GM18519 (cell line): ENCODE data around the gene CNOT1.

Experiments used
- ATAC-seq: cut with Tn5 transposase; IDR thresholded peaks from one replicate; pipeline ENCODE4 v1.9.1; 2021; ENCODE audit warnings: mild to moderate bottlenecking, moderate library complexity; ENCODE audit not compliant: unreplicated experiment, low FRiP score

The CNOT1 gene

GRCh38 chr16:58506241-58507194, 123.1 kb downstream of the CNOT1 start:
- no peak for ATAC-seq

- ATAC-seq, result no peak
Measured at GRCh38 chr16:58503863-58504688, 125.5 kb downstream of the CNOT1 start.

GRCh38 chr16:58503166-58503862, 126.3 kb downstream of the CNOT1 start:
- ATAC-seq, result no peak

DNA sequence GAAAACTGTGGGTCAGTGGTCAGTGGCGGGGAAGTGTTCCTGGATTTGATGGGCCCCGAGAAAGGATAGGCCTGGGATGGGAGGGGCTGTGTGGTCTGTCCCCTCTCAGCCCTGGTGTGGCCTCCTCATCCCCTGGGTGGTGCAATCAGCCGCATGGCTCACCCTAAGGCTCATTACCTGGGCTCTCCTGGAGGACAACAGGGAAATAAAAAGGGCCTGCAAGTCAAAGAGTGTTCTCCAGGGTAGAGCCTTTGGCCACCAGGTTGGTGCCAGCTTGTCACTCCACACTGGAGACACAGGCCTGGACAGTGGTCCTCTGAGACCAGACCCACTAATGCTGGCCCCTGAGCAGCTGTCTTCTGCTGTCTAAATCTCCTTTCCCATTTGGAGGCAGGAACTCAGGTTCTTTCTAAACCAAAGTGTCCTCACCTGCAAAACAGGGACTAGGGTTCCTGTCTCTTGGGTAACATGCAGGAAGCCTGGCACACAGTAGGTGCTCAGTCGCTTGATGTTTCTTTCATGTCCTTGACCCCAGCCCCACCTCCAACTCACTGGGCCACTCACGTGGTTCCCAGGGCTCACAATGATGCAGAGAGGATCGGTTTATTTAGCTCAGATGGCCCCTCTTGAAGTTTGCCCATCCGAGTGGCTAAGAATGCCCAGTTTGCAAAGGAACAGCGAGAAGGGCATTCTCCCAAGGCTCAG, 127.3 kb downstream of the CNOT1 start:
- ATAC-seq, result no peak

- ATAC-seq, result no peak
Measured at GRCh38 chr16:58501242-58502131, 128.1 kb downstream of the CNOT1 start.

GRCh38 chr16:58500430-58501241, 129.0 kb downstream of the CNOT1 start:
- ATAC-seq, result no peak

DNA sequence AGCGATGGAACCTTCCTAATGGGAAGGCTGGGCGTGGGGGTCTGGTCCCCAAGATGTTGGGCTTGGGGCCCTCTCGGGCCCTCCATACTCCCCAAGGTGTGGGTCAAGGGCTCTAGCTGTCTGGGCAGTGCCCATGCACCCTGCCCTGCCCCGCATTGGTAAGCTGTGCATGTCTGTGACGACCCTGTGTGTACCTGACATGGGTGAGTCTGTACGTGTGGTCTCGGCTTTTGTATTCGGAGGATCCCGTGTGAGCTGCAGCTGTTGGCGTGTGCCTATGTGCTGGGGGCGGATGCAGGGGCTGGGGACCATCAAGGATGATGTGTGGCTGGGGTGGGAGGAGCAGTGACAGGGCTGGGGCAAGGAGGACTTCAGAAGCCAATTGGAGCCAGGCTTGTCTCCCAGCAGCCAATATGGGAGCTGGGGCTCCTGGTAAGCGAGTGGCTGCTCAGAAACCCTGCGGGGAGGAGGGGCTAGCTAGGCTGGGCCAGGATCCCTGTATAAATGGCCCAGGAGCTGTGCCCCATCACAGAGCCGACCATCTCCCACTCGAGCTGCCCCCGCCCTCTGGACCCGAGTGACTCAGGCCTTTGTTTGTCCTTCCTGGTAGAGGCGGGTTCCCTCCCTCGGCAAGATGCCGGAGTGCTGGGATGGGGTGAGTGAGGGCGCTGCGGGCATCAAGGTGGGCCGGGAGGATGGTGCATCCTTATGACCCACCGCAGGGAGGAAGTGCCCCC, 129.8 kb downstream of the CNOT1 start, which contains the start of gene NDRG4:
Gene NDRG4 (plus strand): TSS at position 529 of the 737 bp plus-strand sequence. CDS start 106 bp downstream, at position 635.
- ATAC-seq, result peak; percentile 32

- ATAC-seq, result no peak
Measured at GRCh38 chr16:58499092-58499511, 130.5 kb downstream of the CNOT1 start.

GRCh38 chr16:58498341-58499091, 131.1 kb downstream of the CNOT1 start:
- ATAC-seq, result no peak

GRCh38 chr16:58497935-58498334, 131.7 kb downstream of the CNOT1 start:
- ATAC-seq, result no peak

- ATAC-seq, result no peak
Measured at GRCh38 chr16:58497468-58497867, 132.2 kb downstream of the CNOT1 start.

GRCh38 chr16:58495521-58496331, 133.9 kb downstream of the CNOT1 start:
- ATAC-seq, result no peak

GRCh38 chr16:58494981-58495520, 134.6 kb downstream of the CNOT1 start:
- ATAC-seq, result peak; percentile 75

DNA sequence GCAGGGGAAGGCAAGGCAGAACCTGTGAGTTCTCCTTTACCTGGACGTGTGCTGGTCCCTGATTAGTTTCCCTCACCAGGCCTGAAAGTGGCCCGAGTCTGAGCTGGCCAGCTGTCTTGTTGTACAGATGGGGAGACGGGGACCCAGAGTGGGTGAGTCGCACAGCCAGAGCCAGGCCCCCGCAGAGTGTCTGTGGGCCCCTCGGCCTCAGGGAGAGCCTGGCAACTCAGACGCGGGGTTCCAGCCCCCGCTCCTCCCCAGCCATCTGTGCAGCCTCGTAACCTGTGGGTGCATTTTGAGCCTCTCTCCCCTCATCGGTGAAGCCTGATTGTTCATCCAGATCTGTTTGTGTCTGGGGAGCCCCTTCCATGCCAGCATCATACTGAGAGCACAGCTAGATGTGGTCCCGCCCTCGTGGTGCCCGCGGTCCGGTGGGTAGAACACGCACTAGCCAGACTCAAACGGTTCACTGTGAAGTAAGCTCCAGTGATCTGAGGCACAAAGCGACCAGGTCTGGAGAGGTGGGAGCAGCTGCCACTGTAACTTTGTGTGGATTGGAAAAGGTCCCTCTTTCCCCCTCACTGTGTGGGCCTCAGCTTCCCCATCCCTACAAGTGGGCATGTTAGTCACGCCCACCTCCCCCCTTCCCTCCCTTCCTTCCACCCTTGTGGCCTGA, 135.7 kb downstream of the CNOT1 start:
- no peak for ATAC-seq

GRCh38 chr16:58492735-58493134, 136.9 kb downstream of the CNOT1 start:
- ATAC-seq, result no peak
